GM18498 (cell line): Measurements from ENCODE around the gene TCERG1L.

Experiments
- ATAC-seq: cut with Tn5 transposase; IDR thresholded peaks from one replicate; pipeline ENCODE4 v1.9.1; 2021; ENCODE audit warnings: mild to moderate bottlenecking, moderate library complexity; ENCODE audit not compliant: unreplicated experiment

Gene TCERG1L

GRCh38 chr10:131271966-131272365, 39.6 kb downstream of the TCERG1L start:
- ATAC-seq, result no peak

DNA sequence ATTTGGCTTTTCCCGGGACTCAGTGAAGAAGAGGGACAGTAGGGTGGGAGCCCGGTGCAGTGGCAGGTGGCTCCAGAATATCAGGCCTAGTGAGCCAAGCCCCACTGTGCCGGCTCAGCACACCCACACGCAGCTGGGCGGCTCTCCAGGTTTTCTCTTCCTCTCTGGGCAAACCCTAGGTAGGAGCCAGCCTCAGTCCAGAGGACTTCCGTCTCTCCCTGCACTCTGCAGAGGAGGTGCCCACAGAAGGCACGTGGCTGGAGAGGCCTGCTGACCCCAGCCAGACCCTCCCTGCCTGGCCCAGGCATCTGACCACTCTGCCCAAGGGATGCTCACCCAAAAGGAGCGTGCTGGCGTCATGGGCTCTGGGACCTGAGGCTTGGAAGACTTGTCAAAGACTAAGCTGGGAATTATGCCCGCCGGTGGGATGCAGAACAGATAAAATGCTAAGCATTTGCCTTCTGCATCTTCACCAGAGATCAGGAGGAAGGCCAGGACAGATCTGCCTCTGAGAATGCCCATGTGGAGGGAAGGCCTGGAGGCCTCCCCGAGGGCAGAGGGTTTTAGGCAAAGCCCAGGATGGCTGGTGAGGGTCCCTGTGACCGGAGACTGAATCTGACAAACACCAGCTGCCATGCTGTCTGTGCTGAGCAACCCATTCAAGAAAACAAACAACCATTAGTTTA, 40.2 kb downstream of the TCERG1L start:
- ATAC-seq, result no peak

GRCh38 chr10:131270461-131271190, 40.9 kb downstream of the TCERG1L start:
- ATAC-seq, result no peak

DNA sequence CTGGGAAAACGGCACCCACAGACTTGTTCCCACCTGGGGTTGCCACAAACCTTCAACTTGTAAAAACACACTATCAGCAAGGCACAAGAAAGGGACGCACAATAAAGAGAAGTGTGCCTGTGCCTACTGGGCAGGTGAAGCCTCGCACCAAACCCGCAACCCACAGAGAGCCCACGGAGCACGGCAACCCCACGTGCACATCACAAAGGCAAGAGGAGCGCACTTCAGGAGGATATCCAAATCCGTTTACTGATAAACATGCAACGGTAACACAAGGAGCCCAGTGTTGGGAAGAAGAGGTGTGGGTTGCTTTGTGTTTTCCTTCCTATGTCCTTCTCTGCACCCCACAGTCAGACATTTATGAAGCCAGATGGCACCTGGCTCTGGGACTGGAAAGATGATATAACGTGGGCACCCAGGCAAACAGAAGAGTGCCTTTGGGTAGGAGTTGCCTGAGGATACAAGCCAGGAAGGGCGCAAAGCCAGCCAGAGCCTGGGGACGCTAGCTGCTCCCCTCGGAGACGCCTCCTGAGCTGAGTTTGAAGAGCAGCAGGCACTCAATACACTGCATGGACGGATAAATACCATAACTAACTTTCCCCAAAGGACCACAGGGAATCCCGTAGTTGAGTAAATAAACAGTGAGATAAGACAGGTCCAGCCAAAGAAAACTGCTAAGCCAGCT, 41.6 kb downstream of the TCERG1L start:
- ATAC-seq, result no peak

GRCh38 chr10:131267814-131268095, 43.8 kb downstream of the TCERG1L start:
- no peak for ATAC-seq

DNA sequence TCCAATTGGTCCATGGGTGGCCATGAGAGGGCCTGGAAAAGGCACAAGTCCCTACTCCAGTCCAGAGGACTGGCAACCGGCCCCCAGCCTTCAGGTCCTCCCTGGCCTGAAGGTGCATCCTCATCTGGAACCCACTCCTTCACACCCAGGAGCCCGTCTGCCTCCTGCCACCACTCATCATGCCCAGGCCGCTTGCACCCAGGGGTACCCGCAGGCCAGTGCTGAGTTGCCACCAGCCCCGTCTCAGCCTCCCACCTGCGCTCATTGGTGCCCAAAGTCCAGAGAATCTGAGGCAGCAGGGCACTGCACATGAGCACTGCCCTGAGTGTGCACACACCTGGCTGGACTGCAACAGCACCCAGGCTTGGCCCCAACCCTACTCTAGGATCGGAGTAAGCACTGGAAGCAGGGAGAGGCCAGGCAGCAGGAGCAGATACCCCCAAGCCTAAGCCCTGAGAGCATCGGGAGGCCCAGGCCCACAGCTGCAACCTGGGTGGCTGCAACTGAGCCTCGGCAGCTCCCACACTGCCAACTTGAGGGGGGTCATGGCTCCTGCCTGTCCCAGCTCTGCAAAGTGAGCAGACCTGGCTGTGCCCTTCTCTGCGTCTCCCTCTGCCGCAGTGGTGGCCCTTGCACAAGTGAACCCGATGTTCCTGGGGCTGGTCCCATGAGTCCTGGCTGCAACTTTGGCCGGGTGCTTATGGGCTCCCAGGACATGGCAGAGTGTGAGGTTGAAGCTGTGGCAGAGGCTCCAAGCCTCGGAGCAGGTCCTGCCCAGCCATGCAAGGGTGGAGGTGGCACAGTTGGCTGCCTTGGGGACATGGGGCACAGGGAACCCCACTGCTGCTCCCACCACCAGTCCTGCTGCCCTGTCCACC, 44.3 kb downstream of the TCERG1L start:
- no peak for ATAC-seq

DNA sequence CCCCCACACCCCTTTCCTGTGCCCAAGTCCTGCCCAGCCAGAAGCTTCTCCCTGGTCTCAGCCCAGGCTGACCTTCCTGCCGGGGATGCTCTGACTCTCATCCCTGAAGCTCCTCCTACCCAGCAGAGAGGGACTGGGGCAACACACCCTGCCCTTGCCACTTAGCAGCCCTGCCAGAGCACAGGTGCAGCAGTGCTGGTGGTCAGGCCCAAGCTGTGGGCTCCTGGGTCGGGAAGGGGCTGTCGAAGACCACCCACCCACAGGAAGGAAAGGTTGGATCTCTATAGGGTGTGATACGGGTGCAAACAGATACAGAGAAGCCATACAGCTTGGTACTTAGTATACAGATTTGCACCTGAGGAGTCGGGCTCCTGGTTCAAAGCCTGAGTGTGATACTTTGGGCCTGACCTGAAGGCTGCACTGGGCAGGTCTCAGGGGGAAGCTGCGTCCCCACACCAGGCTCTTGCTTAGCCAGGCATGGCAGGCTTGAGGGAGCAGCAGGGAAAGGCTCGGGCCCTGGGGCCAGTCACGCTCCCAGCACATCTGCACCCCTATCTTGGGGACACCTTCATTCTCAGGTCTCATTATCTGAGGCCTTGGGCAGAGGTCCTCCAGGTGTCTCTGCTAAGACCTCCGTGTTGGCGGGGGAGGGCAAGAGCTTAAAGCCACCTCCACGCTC, 47.3 kb downstream of the TCERG1L start:
- no peak for ATAC-seq

- ATAC-seq, result no peak
Observed at GRCh38 chr10:131261890-131262475, 49.5 kb downstream of the TCERG1L start.

DNA sequence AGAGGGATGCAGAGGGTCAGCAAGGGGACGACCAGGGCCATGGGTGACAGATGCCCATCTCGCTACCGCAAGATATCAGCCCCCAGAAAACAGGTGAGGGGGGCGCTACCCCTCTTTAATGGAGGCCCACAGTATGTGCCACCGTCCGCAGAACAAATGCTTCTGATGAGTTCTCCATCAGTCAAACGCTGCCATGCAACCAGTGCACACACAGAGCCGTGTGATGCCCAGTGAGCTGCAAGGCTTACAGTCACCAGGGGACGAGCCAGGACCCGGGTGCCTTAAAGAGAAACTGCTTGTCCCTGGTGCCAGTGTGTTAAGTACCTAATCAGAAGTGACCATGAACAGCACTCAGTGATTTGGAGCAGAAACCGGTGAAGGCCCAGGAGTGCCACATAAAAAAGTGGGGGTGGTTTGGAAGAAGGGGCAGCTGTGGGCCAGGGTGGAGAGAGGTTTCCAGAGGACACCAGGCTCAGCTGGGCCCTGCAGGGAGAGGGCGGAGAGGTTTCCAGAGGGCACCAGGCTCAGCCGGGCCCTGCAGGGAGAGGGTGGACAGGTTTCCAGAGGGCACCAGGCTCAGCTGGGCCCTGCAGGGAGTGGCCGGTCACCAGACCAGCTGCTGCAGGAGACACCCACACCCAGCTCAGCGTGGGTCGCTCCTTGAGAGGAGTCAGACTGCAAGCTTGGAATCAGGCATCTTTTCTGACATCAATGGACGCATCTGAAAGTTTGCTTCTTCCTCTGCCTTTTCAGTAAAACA, 50.9 kb downstream of the TCERG1L start:
- no peak for ATAC-seq

DNA sequence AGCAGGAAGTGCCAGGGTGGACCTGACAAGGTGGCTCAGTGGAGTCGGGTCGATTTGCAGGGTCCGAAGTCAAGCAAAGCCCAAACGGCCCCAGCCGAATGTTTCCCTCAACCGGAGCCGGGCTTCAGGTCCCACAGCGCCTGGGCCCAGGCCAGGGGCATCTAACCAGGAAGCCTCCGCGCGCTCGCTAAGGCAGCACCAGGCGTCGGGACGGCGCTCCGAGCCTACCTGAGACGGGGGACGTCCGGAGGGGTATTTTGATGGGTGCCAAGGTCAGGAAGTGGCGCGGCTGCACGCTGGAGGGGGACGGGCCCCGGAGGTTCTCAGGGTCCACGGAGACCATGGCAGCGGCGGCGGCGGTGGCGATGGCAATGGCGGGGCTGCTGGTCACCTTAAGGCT, 51.5 kb downstream of the TCERG1L start:
- ATAC-seq, result no peak

- ATAC-seq, result no peak
Observed at GRCh38 chr10:131259535-131259934, 52.0 kb downstream of the TCERG1L start.

GRCh38 chr10:131258256-131258655, 53.3 kb downstream of the TCERG1L start:
- ATAC-seq, result no peak

- ATAC-seq, result no peak
Observed at GRCh38 chr10:131257027-131257426, 54.5 kb downstream of the TCERG1L start.

GRCh38 chr10:131254859-131255252, 56.7 kb downstream of the TCERG1L start:
- no peak for ATAC-seq

DNA sequence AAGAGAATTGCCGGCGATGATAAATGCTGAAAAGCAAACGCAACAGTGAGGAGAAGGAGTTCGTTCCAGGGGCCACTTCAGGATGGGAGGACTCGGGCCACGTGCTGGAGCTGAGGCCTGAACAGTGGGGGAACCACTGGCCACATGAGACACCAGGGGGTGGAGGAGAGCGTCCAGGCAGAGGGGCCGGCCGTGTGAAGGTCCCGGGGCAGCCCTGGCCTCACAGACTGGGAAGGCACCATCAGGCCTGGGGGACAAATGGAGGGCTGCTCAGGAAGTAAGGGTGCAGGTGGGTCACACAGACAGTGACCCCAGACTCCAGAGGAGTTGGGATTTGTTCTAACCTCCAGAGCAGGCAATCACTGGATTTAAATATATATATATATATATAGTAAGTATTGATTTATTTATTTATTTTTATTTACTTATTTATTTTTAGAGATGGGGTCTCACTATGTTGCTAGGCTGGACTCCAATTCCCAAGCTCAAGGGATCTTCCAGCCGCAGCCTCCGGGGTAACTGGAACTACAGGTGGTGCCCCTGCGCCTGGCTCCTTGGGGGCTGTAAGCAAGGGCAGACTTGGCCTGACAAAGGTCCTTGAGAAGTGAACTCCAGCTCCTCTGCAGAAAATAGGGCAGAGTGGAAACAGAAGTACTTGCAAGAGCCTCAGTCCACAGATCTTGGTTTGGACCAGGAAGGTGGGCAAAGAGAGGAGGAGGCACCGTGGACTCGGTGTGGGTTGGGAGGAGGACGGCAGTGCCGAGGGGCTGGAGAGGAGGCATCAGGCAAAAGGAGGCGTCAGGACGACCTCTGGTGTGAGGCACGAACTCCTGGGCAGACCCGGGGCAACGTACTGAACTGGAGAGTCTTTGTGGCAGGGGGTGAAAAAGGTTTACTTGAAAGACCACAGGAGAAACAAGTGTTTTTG, 57.3 kb downstream of the TCERG1L start:
- ATAC-seq, result no peak

- no peak for ATAC-seq
Observed at GRCh38 chr10:131252567-131253276, 58.8 kb downstream of the TCERG1L start.

- no peak for ATAC-seq
Observed at GRCh38 chr10:131251146-131251541, 60.4 kb downstream of the TCERG1L start.
